ENCODE data around the gene SPDYE16. TPM values are rescaled to one million over a fixed set of nuclear protein-coding genes. Genes with fewer than 3 reads are reported as not detected.
A peak's percentile ranks its signal among the peaks of the same experiment; 100 is the strongest.
"Not testable (repeated sequence)": the region's sequence is repeated elsewhere in the genome, so short reads cannot be mapped to it uniquely, and the experiment has no call there.

The SPDYE16 gene
- total RNA-seq, 1 experiment from 2014 or later: not detected

GRCh38 chr7:76482660-76483059, 60.4 kb downstream of the SPDYE16 start:
- not testable (repeated sequence) for H3K18ac ChIP-seq (ENCODE audit: insufficient read length, low read depth, low read length); H4K5ac ChIP-seq (ENCODE audit: insufficient read length, low read depth, low read length); DNase-seq

More at GRCh38 chr7:76482660-76483059, 60.4 kb downstream of the SPDYE16 start:
- peaks cover 10 to 18% (median 15%) of the 10 kb centered on the region in 3 experiments; a peak in 6 of 7 replicates for H3K36me3 Mint-ChIP-seq (ENCODE audit: insufficient read depth in 1 of 3, low read depth in 3 of 3)
- H3K9ac ChIP-seq (ENCODE audit: extremely low read depth, insufficient read length, low read length); H3K23me2 ChIP-seq (ENCODE audit: insufficient read length, low read depth, low read length, poor library complexity, severe bottlenecking); H3T11ph ChIP-seq (ENCODE audit: low read length); H3K27me3 Mint-ChIP-seq (ENCODE audit: low read depth); H2BK20ac ChIP-seq (ENCODE audit: low read depth, low read length, poor library complexity, severe bottlenecking); H4K20me1 ChIP-seq (ENCODE audit: control insufficient read depth, insufficient read depth, insufficient read length); H2BK15ac ChIP-seq (ENCODE audit: low read depth, low read length); H3K14ac ChIP-seq (ENCODE audit: insufficient read depth, low read length); H2AFZ ChIP-seq (ENCODE audit: low read length); H3K9me3 ChIP-seq (ENCODE audit: control insufficient read depth, low read depth, low read length); H2AK5ac ChIP-seq (ENCODE audit: insufficient read length, low read length); H3K4me1 ChIP-seq (ENCODE audit: insufficient read depth, low read length); H2BK5ac ChIP-seq (ENCODE audit: insufficient read length, low read length); H3K27me3 ChIP-seq (ENCODE audit: insufficient read depth, low read length); H3K79me2 ChIP-seq (ENCODE audit: insufficient read depth, low read length); H3K79me1 ChIP-seq (ENCODE audit: insufficient read depth, low read depth, low read length, poor library complexity, severe bottlenecking); H3K9me3 Mint-ChIP-seq; H3K4ac ChIP-seq (ENCODE audit: low read depth, low read length); H2BK120ac ChIP-seq (ENCODE audit: low read depth, low read length, poor library complexity, severe bottlenecking); H3K4me3 Mint-ChIP-seq; H3K23ac ChIP-seq (ENCODE audit: insufficient read length, low read depth, low read length); H3K4me1 Mint-ChIP-seq; H4K8ac ChIP-seq (replicated peaks; ENCODE audit: insufficient read length, low read depth, low read length); H3K27ac ChIP-seq (ENCODE audit: insufficient read length, low read depth, low read length); H3K56ac ChIP-seq (ENCODE audit: insufficient read length, low read depth, low read length); H3K4me2 ChIP-seq (ENCODE audit: insufficient read depth, insufficient read length, low read length); H4K91ac ChIP-seq (ENCODE audit: insufficient read length, low read depth, low read length); H2BK12ac ChIP-seq (ENCODE audit: insufficient read length, low read depth, low read length): not testable (repeated sequence)
- WGBS (ENCODE audit: extremely low coverage, insufficient read length, low lambda C conversion rate): no CpG with 5 or more reads among the region's 24 CpGs
- peak overlapping the region in 1 of 3 experiments; percentile 39; a peak in 1 of 7 replicates for H3K27ac Mint-ChIP-seq

Other genes with a start within 250 kb of the SPDYE16 start
- gene HSPB1, start 240.6 kb downstream of the SPDYE16 start, total RNA-seq (2021): 175 and 186 TPM in 2 replicates
- gene YWHAG, start 184.3 kb downstream of the SPDYE16 start, total RNA-seq (2021): 241 and 243 TPM in 2 replicates
- gene SSC4D, start 133.6 kb downstream of the SPDYE16 start, total RNA-seq (2021): 14.8 and 16.4 TPM in 2 replicates
- 1.3 TPM in 2 replicates for gene ZP3, start 118.3 kb downstream of the SPDYE16 start, total RNA-seq (2021)
- 43.1 and 48.8 TPM in 2 replicates for gene DTX2, start 81.6 kb downstream of the SPDYE16 start, total RNA-seq (2021)
- gene UPK3B, start 32.7 kb downstream of the SPDYE16 start, total RNA-seq (2021): 2.1 and 3.5 TPM in 2 replicates
- gene POMZP3, start 84.0 kb upstream of the SPDYE16 start, total RNA-seq (2021): 8.5 and 9.8 TPM in 2 replicates